KMS-11 (cell line): ENCODE data around the gene PM20D1.

Experiments
- H2AFZ ChIP-seq: fragments of 200-600 bp; sonication (generic); 2 replicates; pipeline ENCODE4 v1.6.1; 2016; ENCODE audit warnings: antibody characterized with exemption, mixed run types, low read depth
- H3K27ac ChIP-seq: fragments of 200-600 bp; sonication (generic); 2 replicates; pipeline ENCODE4 v1.6.1; 2016; ENCODE audit warnings: mild to moderate bottlenecking, mixed run types
- H3K27me3 ChIP-seq: fragments of 200-600 bp; sonication (generic); 2 replicates; pipeline ENCODE4 v1.6.1; 2017; ENCODE audit warnings: mild to moderate bottlenecking, low read depth, mixed run types, moderate library complexity; ENCODE audit not compliant: insufficient read depth
- H3K36me3 ChIP-seq: fragments of 200-600 bp; sonication (generic); 2 replicates; pipeline ENCODE4 v1.6.1; 2017; ENCODE audit warnings: mild to moderate bottlenecking, mixed run types; ENCODE audit not compliant: insufficient read depth
- H3K4me1 ChIP-seq: fragments of 200-600 bp; sonication (generic); 2 replicates; pipeline ENCODE4 v1.6.1; 2016; ENCODE audit warnings: mild to moderate bottlenecking, low read depth, mixed run types; ENCODE audit not compliant: poor library complexity, severe bottlenecking
- H3K4me2 ChIP-seq: fragments of 200-600 bp; sonication (generic); 2 replicates; pipeline ENCODE4 v1.7.0; 2016; ENCODE audit warnings: mild to moderate bottlenecking, mixed run types
- H3K4me3 ChIP-seq: fragments of 200-600 bp; sonication (generic); IDR thresholded peaks from 2 replicates; pipeline ENCODE4 v1.6.1; 2017; ENCODE audit warnings: low read depth, low read length, mixed read lengths; ENCODE audit not compliant: insufficient read depth
- H3K79me2 ChIP-seq: fragments of 200-600 bp; sonication (generic); 2 replicates; pipeline ENCODE4 v1.6.1; 2016; ENCODE audit warnings: low read depth, mixed run types; ENCODE audit not compliant: insufficient read depth
- H3K9ac ChIP-seq: fragments of 200-600 bp; sonication (generic); 2 replicates; pipeline ENCODE4 v1.6.1; 2016; ENCODE audit warnings: mild to moderate bottlenecking, mixed run types
- H4K20me1 ChIP-seq: fragments of 200-600 bp; sonication (generic); 2 replicates; pipeline ENCODE4 v1.6.1; 2016; ENCODE audit warnings: mild to moderate bottlenecking, mixed run types; ENCODE audit not compliant: insufficient read depth
- CTCF ChIP-seq: fragments of 200-600 bp; sonication (generic); conservative IDR thresholded peaks from 2 replicates; pipeline ENCODE4 v1.6.1; 2017; ENCODE audit warnings: low read depth, mild to moderate bottlenecking, antibody characterized with exemption, low read length, moderate library complexity, mixed read lengths

Gene PM20D1

GRCh38 chr1:205792481-205792881 lies 57.5 kb downstream of the PM20D1 start:
- no peak for TF ChIP-seq CTCF
- no peaks in the 10 kb centered on the region for H3K36me3 ChIP-seq
- H3K9ac ChIP-seq, result no peak overlapping the region
- no peak overlapping the region for H3K4me3 ChIP-seq
- no peak overlapping the region for H3K4me2 ChIP-seq
- H3K27me3 ChIP-seq, result no peaks in the 10 kb centered on the region
- no peaks in the 10 kb centered on the region for H3K79me2 ChIP-seq
- no peaks in the 10 kb centered on the region for H3K4me1 ChIP-seq
- H3K27ac ChIP-seq, result no peak overlapping the region
- no peaks in the 10 kb centered on the region for H4K20me1 ChIP-seq
- no peak overlapping the region for H2AFZ ChIP-seq

GRCh38 chr1:205791568-205792180 lies 58.3 kb downstream of the PM20D1 start:
- no peak overlapping the region for H3K4me3 ChIP-seq
- H3K4me2 ChIP-seq, result no peak overlapping the region
- H2AFZ ChIP-seq, result no peak overlapping the region
- no peaks in the 10 kb centered on the region for H3K36me3 ChIP-seq
- H3K27me3 ChIP-seq, result no peaks in the 10 kb centered on the region
- no peaks in the 10 kb centered on the region for H3K79me2 ChIP-seq
- peak; percentile 96 for TF ChIP-seq CTCF
- no peak overlapping the region for H3K9ac ChIP-seq
- H3K27ac ChIP-seq, result no peak overlapping the region
- H3K4me1 ChIP-seq, result no peaks in the 10 kb centered on the region
- no peaks in the 10 kb centered on the region for H4K20me1 ChIP-seq

- H3K27me3 ChIP-seq, result no peaks in the 10 kb centered on the region
- no peaks in the 10 kb centered on the region for H3K79me2 ChIP-seq
- H4K20me1 ChIP-seq, result no peaks in the 10 kb centered on the region
- no peak overlapping the region for H2AFZ ChIP-seq
- H3K4me1 ChIP-seq, result no peaks in the 10 kb centered on the region
- H3K9ac ChIP-seq, result no peak overlapping the region
- H3K36me3 ChIP-seq, result no peaks in the 10 kb centered on the region
- H3K4me3 ChIP-seq, result no peak overlapping the region
- H3K4me2 ChIP-seq, result no peak overlapping the region
- no peak overlapping the region for H3K27ac ChIP-seq
- TF ChIP-seq CTCF, result no peak
Observed at GRCh38 chr1:205787287-205787916, 62.5 kb downstream of the PM20D1 start.

GRCh38 chr1:205786601-205787000 lies 63.3 kb downstream of the PM20D1 start:
- no peaks in the 10 kb centered on the region for H4K20me1 ChIP-seq
- H3K79me2 ChIP-seq, result no peaks in the 10 kb centered on the region
- no peaks in the 10 kb centered on the region for H3K4me1 ChIP-seq
- no peaks in the 10 kb centered on the region for H3K36me3 ChIP-seq
- H3K27ac ChIP-seq, result no peak overlapping the region
- no peak overlapping the region for H3K9ac ChIP-seq
- H3K4me3 ChIP-seq, result no peak overlapping the region
- no peak for TF ChIP-seq CTCF
- H3K4me2 ChIP-seq, result no peak overlapping the region
- H3K27me3 ChIP-seq, result no peaks in the 10 kb centered on the region
- no peak overlapping the region for H2AFZ ChIP-seq
